DMS 273 treated with DMSO at 0.1 percent for 48 hours (cell line): ENCODE results near the gene PGF.

ENCODE experiments used
- DNase-seq: peaks from one replicate; lab custom pipeline; 2025; lab: John Stamatoyannopoulos, UW

The PGF gene

DNA sequence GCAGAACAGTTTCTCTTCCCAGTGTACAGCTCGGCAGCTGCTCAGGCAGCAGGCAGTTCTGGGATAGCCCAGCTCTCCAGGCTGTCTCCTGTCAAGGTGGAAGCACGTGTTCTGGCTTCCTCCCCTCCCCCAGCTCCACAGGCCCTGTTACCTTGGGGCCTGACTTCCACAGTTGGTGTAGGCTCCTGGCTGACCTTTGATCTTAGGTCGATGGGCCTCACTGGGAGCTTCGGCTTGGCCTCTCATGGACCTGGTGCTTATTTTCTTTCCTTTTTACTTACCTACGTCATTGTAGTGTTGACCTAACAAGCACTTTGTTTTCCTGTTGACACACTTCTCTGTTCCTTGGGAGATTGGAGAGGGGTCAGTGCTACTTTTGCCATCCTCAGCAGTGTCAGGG is 56.7 kb downstream of the PGF start:
- no peak for DNase-seq

DNA sequence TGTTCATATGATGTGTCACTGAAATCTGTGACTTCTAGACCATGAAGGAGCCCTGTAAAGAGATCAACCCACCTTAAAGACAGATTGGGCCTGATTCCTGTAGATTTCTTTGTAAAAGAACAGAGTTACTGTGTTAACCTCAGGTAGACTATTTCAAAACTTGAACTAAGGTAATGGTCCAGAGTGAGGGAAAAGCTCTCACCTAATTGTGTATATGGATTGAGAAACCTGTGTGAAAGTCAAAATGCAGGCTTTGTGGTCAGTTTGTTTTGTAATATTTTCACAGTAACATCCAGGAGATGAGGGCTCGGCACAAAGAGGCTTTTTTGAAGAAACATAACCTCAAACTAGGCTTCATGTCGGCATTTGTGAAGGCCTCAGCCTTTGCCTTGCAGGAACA is 57.3 kb downstream of the PGF start:
- DNase-seq, result no peak

DNA sequence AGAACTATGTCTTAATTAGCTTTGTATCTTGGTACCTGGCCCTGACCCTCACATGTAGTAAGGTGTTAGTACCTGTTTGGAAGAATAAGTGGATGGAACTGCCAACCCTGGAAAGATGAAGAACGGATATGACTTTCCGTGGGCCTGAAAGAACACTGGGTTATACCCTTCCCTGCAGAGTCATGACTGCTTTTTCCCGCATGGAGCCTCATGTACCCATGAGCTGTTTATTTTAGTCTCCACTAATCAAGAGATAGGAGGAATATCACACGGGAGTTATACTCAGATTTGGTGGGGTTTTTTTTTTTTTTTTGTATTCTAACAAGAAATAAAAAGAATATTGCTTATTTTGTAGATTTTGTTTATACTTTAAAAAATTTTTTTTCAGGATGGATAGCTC is 57.8 kb downstream of the PGF start:
- no peak for DNase-seq

DNA sequence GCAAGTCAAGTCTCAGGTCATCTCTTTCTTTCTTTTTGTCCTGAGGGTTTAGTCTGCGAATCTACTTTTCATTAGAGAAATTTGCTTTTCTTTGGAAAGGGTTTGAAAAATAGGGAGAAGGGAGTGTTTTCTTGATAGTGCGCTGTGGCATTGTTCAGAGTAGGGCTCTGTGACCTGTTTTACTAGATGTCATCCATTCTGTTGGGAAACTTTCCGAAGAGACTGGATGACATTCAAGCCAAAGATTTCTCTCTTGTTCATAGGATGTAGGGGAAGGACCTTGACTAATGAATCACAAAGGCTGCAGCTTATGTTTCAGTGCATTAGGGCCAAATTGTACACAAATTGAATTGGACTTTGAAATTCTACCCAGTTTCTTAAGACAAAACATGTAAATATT is 59.0 kb downstream of the PGF start:
- no peak for DNase-seq

DNA sequence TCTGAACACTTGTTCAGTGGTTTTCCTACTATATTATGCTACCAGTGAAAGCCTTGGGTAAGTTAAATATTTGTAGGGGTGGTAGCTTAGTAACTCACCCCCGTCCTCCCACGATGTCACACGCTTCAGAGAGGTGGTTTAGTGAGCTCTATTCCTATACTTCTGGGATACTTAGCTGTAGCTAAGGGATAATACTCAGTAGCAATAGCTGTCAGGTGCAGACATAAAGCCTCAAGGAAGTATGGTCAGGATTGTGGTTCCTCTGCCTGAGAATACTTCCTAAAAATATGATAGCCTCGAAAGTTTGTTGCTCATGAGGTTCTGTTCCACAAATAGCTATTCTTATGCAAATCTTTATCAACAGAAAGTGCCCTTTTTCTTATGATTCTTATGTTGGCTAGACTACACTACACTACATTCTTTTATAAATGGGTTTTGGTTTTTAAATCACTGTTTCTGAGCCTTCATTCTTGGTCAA is 61.7 kb downstream of the PGF start:
- DNase-seq, result no peak

DNA sequence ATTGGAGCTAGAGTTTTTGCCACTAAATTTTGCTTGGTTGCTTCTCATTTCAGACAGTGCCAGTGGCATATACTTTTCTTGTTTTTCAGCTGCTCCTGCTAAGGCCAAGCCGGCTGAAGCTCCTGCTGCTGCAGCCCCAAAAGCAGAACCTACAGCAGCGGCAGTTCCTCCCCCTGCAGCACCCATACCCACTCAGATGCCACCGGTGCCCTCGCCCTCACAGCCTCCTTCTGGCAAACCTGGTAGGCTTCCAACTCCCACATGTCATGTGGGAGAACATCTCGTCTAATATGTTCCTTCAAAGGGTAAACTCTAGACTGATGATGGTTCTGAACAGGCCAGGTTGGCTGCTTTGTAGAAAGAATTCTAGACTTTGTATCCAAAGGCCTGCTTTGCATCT is 62.7 kb downstream of the PGF start:
- no peak for DNase-seq

DNA sequence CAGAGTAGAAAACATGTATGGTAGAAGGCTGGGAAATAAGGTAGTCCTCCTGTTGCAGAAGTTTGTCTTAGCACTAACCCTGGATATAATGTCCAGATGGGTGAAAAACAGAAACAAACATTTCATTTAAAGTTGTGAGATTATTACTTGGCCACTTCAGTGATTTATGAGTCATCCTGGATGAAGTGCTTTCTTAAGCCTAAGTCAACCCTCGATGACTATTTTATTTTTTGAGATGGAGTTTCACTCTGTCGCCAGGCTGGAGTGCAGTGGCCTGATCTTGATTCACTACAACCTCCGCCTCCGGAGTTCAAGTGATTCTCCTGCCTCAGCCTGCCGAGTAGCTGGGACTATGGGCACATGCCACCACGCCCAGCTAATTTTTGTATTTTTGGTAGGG is 63.5 kb downstream of the PGF start:
- no peak for DNase-seq
